ENCODE measurements around the gene RAC3.

- TF ChIP-seq POLR2A (IDR thresholded peaks at IDR 0.05) (no peak), CTCF (IDR thresholded peaks at IDR 0.05) (no peak), EP300 (IDR thresholded peaks at IDR 0.05) (no peak), POLR2AphosphoS5 (IDR thresholded peaks at IDR 0.05) (no peak)
Observed at GRCh38 chr17:82020572-82021106, 10.8 kb upstream of the RAC3 start.
